ENCODE results near the gene SASH3.

Gene SASH3

DNA sequence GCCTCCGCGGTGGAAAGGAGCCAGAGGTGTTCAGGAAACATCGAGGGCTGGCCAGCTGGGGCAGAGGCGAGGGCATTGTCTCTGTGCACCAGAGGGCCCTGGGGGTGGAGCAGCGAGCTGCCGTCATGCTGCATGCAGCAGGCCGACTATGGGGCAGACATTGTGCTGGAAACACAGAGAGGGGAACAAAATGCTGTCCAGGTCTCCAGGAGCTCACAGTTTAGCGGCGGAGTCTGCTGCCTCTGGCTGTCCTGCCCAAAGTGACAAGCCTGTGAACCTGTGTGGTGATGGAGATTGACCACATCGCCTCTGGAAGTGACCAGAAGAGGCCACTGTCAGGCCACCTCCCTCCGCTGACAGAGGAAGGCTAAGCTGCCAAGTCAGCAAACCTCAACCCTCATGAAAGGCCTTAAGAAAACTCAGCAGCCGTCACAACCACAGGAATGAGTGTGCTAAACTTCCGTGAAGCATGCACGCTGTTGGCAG, 20.1 kb upstream of the SASH3 start:
- no peak for DNase-seq (ENCODE audit: low spot score)

DNA sequence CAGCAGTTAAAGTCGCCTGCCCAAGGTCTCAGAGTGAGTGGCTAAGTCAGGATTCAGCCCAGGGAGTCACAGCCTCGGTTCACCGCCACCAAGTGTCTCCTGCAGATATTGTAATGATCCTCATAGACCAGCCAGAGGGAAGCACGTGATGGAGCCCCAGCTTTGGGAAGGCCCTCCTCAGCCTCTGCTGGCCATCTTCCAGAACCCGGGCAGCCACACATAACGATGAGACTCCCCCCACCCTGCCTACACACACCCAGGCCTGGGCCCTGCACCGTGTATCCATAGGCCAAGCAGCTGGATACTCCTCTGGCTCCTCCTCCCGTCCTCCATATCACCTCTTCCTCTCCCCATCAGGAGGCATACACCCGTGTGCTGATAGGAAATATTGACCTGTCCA, 19.6 kb upstream of the SASH3 start:
- DNase-seq (ENCODE audit: low spot score): no peak

DNA sequence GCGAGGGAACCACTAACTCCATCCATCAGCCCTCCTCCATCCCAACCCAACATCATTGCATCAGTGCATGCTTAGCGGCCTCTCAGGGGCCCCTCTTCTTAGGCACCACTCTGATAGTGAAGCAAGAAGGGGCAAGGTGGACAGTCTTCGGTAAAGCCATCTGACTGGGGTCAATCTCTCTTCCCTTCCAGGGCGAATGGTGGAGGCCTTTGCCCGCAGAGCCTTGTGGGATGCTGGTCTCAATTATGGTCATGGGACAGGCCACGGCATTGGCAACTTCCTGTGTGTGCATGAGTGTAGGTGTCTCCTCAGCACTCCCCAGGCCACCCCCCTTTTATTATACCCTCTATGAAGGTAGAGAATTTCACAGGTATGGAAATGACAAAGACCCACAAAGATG, 18.8 kb upstream of the SASH3 start:
- no peak for DNase-seq (ENCODE audit: low spot score)

DNA sequence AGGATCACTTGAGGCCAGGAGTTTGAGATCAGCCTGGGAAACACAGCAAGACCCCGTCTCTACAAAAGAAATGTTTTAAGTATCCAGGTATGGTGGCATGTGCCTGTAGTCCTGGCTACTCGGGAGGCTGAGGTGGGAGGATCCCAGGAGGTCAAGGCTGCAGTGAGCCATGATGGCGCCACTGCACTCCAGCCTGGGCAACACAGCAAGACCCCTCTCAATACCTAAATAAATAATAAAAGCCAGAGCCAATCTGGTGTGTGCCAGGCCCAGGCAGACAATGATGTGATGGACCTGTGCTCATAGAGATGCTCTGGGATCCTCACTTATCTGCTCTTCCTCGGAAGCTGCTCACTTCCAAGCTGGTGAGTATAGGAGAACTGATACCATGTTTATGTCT, 18.2 kb upstream of the SASH3 start:
- DNase-seq (ENCODE audit: low spot score): no peak

DNA sequence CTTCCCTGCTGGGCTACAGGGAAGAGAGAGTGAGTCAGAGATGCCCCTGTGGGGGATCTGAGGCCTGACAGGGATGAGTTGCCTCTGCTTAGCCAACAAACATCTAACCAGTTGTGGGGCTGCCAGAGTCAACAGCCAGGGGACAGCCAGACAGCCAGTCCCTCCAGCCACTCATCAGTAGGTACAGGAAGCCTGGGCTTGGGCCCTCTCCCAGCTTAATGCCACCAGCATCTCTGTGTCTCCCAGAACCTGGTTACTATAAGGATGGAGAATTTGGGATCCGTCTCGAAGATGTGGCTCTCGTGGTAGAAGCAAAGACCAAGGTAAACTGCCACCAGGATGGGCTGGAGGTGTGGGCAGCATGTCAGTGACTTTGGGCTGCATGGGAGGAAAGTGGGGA, 17.3 kb upstream of the SASH3 start:
- DNase-seq (ENCODE audit: low spot score): no peak

DNA sequence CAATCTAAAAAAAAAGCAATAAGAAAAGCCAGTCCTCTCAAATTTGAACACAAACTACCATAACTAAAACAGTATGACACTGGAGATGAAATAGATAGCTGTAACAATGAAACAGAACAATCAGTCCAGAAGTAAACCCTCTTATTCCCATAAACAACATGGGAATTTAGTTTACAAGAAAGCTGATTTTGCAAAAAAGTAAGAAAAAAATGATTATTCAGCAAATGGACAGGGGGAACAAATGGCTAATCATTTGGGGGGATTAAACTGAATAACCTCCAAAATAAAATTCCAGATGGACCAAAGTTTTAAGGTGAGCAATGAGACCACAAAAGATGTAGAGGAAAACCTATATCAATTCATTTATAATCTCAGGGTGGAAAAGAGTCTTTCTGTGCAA, 16.1 kb upstream of the SASH3 start:
- DNase-seq (ENCODE audit: low spot score): no peak

DNA sequence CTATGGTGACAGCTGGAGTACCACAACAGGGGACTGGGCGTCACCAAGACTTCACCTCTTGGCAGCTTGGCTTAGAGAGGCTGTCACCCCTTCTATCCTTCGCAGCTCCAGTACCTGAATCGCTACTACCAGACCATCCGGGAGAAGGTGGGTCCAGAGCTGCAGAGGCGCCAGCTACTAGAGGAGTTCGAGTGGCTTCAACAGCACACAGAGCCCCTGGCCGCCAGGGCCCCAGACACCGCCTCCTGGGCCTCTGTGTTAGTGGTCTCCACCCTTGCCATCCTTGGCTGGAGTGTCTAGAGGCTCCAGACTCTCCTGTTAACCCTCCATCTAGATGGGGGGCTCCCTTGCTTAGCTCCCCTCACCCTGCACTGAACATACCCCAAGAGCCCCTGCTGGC, 11.6 kb upstream of the SASH3 start:
- DNase-seq (ENCODE audit: low spot score): no peak

DNA sequence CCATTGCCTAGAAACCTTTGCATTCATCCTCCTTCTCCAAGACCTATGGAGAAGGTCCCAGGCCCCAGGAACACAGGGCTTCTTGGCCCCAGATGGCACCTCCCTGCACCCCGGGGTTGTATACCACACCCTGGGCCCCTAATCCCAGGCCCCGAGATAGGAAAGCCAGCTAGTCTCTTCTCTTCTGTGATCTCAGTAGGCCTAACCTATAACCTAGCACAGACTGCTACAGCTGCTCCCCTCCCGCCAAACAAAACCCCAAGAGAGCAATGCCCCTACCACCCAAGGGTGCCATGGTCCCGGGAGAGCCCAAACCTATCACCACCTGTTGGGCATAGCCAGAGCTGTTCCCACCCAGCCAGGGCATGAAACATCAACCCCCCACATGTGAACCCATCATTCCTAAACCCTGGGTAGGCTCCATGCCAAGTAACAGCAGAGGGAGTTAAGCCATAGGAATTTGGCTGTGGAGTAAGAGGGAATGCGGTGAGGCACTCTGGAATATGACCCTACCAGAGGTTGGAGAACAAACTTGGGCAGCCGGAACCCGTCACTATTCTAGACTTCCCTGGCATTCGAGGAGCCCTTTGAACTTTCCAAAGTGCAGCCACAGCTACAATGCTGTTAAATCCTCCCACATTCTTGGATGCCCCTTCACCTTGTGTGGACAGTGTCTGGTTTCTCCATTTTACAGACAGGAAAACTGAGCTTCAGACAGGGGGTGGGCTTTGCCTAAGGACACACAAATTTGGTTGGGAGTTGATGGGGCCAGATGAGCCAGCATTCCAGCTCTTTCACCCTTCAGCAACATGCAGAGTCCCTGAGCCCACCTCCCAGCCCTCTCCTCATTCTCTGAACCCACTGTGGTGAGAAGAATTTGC, 10.9 kb upstream of the SASH3 start:
- no peak for DNase-seq (ENCODE audit: low spot score)

DNA sequence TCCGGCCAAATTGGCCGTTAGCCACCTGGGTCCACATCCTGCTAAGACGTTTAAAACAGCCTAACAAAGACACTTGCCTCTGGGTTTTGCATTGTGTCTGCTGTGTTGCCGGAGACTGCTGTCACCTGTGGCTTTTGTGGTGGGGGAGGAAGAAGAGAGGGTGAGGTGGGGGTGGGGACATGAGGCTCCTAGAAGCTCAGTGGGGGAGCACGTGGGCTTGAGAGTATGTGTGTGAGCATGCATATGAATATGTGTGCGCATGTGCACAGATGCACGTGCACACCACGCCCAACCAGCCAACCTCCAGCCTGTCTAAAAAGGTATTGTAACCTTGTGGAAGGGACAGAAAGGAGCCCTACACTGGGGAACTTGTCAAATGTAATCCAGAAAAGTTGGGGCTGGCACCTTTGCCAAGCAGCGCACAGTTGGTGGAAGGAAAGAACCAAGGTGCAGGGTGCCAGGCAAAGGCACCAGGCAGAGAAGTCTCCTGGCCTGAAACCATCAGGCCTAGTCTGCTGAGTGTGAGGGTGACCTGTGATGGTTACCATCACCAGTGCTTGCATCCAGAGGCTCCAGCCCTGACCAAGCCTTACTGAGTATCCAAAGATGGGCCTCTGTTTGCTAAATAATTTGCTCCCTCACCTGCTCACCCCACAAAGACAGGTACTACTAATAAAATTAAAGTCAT, 10.1 kb upstream of the SASH3 start:
- no peak for DNase-seq (ENCODE audit: low spot score)

DNA sequence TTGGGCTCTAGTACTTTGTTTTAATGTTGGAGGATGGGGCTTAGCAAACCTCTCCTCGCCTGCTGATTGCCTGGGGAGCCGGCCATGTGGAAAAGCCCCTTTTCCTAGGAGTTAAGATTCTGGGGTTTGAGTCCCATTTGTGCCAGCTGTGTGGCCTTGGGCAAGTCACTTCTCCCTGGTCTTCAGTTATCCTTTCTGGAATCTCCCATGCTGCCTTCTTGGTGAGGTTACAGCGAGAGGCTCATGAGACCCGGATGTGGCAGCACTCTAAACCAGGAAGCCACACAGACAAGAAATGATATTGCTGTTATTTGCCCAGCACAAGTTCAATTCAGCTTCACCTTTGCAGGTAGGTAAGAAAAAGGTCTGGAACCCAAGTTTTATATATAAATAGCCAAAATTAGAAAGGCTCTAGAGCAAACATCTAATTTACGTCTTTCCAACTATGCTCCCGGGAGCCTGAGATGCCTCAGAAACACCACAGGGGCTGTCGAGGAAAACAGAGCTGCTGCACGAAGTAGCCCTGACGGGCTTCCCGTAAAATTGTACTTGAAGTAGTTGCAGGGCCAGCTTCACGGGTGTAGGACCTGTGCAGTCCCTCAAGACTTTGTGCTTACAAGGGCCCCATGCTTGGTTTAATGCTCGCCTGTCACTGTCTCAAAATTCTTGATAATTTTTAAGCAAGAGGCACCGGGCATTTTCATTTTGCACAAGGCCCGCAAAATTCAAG, 8.3 kb upstream of the SASH3 start:
- DNase-seq (ENCODE audit: low spot score): no peak

DNA sequence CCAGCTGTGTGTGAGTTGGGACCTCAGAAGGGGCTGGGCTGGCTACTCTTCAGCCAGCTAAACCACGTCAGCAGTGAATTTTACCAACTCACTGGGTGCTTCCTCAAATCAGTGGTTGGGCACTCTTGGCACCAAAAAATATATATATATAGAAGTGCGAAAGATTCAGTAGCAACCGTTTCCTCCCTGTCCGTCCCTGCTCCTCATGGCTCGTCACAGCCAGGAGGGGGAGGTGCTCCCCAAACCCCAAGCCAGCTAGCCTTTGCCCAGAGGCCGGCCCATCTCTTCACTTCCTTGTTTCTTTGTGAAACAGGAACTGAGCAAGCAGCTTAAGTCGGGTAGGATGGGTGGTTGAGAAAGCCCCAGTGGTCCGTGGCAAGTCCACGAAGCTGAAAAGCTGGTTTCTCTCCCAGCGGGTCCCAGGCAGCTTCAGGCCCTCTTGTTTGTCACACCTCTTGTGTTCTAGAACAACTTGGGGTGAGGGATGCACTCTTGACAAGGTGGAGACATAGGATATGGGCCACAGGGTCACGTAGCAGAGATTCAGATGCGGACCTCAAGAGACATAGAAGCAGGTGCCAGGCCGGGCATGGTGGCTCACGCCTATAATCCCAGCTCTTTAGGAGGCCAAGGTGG, 6.8 kb upstream of the SASH3 start:
- DNase-seq (ENCODE audit: low spot score): no peak

DNA sequence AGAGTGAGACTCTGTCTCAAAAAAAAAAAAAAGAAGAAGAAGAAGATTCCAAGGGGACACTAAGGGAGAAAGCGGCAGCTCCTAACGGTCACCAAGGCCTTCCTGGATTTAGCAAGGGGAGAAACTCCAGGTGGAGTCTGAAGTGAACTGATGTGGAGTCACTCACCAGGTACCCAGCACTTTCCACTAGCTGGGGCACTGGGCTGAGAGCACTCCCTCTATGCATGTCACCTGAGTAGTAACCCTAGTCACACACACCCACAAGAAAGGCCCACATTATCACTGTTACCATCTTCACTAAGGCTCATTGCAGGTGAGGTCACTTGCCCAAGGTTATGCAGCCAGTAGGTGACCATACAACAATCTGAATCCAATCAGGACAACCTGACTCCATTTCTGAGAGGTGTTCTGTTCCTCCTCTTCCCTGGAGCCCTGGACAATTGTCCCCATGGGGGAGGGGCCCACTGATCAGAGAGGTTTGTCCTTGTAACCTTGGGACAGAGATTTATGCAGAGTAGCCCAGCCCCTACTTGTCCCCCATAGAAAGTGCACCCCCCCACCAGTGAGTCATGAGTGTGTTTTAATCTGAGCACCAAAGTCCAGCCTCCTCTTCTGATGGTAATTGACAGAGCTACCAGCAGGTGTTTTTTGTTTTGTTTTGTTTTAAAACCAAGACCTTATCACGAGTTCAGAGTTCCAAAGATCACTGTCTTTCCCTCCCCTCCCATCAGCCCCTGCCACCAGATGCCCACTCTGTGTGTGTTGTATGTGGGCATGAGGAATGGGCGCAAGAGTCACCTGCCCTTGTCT, 5.9 kb upstream of the SASH3 start:
- DNase-seq (ENCODE audit: low spot score): no peak

DNA sequence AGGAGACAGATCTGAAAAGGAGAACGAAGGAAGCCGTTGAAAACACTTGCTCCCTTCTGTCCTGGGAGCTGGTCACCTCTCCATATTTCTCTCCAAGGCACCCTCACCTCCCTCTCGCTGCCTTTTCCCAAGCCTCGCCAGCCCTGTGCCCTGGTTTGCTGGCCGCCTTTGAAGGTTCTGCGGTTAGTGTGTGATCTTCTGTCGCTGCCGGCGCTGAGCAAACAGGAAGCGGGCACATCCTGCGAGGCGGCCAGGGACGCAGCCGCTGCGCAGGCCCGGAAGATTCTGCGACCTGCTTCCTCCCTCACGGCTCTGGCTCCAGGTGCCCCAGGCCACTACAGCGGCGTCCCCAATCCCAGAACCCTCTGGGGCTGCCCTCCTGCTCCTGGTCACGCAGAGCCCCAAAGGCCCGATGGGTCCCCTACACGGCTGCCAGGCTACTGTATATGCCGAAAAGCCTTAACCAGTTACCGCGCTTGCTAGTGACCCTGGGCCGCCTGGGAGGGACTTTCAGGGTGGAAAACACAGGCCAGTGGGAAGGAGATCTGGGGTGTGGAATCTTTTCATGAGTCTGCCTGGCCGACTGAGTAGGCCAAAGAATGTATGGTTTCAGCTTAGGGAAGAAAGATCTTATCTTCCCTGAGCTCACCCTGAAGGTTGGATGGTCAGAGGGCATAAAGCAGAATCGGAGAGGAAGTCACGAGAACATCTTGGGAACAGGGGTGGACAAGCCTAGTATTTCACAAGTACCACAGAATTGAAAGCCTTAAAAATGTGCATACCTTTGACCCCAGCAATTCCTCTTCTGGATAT, 2.3 kb upstream of the SASH3 start:
- no peak for DNase-seq (ENCODE audit: low spot score)

DNA sequence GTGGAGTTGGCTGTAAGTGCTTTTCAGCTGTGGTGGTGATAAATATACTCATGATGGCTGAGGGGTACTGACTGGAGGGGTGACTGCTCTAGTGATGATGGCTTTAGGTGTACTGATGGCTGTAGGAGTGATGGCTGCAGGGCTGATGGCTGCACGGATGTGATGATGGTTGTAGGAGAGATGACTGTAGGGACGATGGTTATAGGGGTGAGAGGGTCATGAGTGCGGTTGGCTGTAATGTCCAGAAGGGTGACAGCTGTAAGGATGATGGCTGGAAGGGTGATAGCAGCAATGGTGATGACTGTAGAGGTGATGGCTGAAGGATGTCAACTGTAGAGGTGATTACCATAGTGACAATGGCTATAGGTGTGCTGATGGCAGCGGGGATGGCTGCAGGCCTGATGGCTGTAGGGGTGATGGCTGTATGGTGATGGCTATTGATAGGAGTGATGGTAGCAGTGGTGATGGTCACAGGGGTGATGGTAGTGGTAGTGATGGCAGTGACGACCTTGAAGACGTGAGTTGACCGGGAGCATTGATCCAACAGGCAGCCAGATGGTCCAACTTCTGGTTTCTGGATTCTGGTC, 570 bp upstream of the SASH3 start:
- no peak for DNase-seq (ENCODE audit: low spot score)

DNA sequence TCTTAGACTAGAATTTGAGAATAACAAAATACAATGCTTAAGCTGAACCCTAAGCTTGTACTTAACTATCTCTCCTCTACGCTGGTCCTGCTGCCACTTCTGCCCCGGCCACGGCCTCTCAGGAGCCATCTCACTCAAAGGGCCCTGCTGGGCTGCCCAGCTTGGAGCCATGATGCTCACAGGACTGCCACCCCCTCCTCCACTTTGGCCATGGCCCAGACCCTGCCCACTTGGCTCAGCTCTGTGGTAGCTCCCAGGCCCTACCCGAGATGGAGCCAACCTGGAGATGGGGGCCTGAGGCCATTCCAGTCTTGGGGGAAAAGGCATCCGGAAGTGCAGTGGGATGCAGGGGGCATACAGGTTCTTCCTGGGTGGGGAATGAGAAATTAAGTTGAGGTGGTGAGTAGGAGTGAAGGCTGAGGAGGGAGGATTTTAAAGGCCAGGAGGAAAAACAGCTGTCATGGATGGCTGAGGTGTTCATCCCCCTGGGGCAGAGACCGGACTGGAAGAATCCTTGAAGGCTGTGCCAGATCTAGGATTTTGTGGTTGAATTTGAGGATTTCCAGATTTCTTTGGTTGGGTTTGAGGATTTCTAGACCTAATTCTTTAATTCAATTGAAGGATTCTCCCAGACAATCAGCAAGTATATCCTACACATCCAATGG, 824 bp downstream of the SASH3 start:
- no peak for DNase-seq (ENCODE audit: low spot score)

DNA sequence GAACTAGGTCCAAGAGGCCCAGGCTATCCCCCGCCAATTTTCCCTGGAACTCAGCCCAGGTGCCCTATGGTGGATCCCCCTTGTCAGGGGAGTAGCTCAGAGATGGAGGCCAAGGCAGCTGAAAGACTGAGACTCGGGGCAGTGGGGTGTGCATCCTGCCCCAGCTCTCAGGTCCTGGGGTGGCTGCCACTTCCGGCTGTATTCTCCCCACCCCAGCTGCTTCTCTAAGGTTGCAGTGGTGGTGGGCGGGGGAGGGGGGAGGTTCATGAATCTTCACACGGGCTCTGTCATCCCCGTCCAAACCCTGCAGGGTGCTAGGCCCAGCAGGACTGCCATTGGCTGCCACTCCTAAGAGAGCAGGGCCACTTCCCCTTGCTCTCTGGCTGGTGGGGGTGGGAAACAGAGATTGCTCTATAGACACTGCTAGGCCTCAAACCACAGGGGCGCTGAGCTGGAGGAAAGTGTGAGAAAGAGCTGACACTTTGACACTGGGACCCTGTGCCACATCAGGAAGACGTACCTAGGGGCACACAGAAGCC, 1.5 kb downstream of the SASH3 start:
- DNase-seq (ENCODE audit: low spot score): no peak

DNA sequence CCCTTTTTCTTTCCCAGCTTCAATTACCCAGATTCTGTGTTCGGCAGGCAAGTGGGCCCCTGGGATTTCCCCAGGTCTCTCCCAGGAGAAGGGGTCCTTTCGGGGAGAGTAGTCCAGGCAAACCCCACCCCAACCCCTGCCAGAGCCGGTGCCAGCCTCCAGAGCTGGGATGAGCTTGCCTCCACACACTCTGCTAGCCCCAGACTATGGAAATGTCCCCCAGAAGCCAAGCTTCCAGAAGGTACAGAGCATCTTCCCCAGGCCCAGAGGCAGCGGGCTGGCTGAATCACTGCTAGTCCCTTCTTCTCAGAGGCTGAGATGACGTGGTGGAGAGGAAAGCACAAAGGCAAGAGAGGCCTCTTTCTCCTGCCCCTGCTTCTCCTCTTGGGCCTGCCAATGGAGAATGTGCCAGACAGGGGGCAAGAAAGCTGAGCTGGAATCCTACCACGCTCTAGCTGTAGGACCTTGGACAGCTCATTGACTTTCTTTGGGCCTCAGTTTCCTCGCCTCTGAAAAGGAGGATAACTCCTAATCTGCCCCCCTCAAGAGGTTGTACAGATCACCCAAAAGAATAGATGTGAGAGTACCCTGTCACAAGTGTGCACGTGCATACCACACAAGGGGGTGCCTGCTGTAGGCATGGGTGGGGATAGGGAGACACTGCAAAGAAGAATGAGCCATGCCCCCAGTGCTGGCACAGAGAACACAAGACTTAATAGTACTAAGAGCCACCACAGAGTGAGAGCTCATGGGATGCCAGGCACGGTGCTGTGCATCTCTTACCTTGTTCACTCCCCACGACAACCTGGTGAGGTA, 2.1 kb downstream of the SASH3 start:
- no peak for DNase-seq (ENCODE audit: low spot score)

DNA sequence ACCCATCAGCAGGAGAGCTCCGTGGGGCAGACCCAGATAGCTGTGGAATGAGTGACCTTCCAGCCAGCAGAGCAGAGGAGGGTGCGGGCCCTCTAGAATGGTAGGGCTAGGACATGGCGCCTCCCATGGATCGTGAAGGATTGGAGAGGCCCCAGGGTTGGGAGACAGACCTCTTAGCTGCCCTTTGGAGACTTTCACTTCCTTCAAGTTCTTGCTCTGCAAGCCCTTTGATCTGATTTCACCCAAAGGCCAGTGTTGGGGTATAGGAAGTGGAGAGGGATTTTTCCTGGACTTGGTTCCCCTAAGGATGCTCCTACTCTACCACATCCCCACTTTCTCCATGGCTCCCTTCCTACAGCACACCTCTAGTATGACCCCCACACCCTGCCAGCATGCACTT, 3.0 kb downstream of the SASH3 start:
- no peak for DNase-seq (ENCODE audit: low spot score)

All from ecto neural progenitor cell (in vitro differentiated cells).